Measurements from ENCODE around the gene SUGCT.

The SUGCT gene

DNA sequence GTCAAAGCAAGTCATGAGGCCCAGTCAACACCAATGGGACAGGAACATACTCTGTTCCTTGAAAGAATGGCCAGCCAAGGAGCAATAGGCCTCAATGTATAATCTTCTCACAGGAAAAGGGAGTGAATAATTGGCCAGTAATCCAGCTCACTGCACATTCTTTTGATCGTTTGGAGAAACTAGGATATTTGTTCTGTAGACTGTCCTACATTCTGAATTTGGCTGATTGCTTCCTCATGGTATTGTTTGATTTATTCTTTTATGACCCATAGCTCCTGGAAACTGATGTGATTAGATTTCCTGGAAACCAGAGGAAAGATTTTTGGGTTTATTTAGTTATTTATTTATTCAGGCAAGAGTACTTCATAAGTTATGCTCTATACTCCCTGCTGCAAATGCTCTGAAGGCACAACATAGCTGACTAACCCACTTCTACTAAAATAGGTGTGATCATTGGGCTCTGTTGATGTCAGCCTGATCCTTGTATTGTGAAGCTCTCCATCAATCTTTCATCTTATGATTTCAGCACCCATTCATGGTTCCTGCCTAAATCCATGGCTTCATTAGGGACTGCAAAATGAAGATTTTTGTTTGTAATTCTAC is 745.2 kb downstream of the SUGCT start:
- TF ChIP-seq, protein P1, sequence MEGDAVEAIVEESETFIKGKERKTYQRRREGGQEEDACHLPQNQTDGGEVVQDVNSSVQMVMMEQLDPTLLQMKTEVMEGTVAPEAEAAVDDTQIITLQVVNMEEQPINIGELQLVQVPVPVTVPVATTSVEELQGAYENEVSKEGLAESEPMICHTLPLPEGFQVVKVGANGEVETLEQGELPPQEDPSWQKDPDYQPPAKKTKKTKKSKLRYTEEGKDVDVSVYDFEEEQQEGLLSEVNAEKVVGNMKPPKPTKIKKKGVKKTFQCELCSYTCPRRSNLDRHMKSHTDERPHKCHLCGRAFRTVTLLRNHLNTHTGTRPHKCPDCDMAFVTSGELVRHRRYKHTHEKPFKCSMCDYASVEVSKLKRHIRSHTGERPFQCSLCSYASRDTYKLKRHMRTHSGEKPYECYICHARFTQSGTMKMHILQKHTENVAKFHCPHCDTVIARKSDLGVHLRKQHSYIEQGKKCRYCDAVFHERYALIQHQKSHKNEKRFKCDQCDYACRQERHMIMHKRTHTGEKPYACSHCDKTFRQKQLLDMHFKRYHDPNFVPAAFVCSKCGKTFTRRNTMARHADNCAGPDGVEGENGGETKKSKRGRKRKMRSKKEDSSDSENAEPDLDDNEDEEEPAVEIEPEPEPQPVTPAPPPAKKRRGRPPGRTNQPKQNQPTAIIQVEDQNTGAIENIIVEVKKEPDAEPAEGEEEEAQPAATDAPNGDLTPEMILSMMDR (IDR thresholded peaks at IDR 0.05): no peak

DNA sequence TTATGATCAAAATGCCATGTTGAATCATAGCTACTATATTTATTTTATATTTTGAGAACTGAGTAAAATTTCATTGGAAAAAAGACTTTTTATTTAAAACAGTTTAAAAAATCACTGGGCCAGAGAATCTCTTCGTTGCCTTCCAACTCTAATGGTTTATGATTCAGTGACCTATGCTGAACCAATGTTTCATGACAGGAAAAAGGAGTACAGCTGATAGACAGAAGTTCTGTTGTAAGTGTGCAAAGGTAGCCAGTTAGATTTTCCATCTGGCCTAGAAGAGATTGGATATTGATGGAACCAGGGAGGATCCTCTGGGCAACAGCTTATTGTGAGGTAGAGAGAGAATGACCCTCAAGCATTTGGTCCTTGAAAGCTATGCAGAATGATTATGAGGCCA is 745.8 kb downstream of the SUGCT start:
- TF ChIP-seq, protein P1 (IDR thresholded peaks at IDR 0.05): no peak

DNA sequence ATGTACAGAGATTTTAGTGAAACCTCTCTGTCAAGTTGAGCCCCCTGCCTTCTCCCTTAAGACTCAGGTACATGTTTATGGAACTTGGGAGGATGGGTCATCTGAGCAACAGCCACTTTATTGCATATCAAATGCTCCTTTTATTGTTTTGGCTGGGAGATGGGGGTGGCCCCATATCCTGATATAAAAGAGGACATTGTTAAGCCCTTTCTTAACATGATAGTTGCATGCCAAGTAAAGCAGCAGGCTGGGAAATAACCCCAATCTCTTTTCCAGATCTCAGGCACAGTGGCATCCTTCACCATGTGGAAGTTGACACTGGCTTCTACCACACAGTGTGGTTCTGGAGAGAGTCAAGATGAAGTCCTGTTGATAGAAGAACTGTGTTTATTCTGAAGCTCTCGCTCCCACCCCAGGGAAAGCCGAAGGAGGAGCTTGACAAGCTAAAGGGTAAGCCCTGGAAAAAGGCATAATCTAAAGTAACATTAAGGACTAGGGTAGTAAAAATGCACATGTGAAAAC is 746.7 kb downstream of the SUGCT start:
- TF ChIP-seq, protein P1 (IDR thresholded peaks at IDR 0.05): no peak

DNA sequence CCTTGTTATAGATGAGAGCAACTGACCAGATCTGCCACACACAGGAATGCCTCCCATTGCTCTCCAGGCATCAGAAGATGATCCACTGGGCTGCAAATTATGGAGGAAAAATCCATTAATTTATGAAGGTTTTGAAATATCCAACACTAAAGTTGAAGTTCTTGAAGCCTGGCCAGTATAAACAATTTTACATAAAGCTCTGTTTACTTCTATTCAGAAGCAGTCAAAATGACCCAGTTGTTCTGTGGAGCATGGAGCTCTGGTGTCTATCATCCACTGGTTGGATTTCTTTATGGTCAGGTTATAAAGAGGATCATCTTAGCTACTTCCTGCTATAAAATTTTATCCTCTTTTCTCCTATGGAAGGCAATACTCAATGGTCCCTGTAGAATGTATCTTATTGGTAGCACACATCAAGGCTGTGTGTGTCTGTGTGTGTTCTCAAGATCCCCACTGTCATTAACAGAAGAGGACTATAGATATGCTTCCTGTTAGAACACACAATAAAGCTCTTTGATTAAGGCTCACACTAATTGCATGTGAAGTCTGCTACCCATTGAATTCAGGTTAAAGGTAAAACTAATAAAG is 747.4 kb downstream of the SUGCT start:
- TF ChIP-seq, protein P1 (IDR thresholded peaks at IDR 0.05): no peak

DNA sequence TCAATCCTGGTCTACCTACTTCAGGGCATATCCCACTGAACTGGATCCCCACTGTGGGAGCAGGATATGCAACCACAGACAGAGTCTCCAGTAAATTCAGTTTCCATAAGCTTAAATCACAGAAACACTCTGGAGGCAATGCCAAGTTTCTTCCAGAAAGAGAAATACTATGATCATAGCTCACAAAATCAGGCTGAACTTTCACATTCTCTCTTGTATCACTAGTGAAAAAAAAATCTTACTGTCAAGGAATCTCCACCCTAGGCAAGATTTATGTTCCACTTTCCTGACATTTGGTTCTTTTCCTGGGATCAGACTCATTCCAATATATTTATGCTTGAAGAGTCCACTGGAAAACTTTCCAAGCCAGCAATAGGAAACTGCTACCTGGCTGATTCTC is 749.0 kb downstream of the SUGCT start:
- TF ChIP-seq, protein P1 (IDR thresholded peaks at IDR 0.05): no peak

DNA sequence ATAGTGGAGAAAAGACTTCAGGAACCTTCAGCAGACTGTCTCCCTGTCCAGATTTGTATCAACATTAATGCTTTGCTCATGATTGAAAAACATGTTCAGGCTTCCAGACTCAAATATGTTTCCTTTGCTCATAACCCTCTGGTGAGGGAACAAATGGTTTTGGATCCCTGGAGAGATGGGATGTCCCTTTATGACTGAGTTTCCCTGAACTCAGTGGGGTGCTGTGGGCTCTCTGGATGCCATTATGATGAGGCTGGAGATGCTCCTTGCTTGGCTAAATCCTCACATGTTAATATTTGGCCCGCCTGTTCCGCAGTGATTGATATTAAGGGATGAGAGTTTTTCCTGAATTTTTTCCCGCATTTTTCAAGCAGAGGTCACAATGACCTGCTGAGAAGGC is 749.4 kb downstream of the SUGCT start:
- TF ChIP-seq, protein P1 (IDR thresholded peaks at IDR 0.05): no peak

DNA sequence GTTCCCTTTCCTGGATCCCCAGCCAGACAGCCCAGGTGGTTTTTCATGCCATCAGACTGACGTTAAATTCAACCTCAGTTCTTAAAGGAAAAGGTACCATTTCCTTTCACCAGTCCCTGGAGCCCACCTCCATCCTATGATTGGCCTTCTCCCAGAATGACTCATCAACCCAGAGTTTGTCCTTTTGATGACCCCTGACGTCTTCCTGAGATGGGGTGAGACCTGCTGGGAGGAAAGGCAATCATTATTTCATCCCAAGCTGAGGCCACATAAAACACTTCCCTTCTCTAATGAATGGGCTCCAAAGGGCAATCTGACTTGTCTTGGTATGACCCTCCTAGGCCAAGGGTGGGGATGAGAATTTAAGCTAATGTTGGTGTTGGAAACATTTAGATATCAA is 750.7 kb downstream of the SUGCT start:
- TF ChIP-seq, protein P1 (IDR thresholded peaks at IDR 0.05): no peak
